HFFc6 (cell line): ENCODE results near the gene ACOXL. TPM values are rescaled to one million over a fixed set of nuclear protein-coding genes. Genes with fewer than 3 reads are reported as not detected.

Experiments used
- DNase-seq: peaks from one replicate; pipeline ENCODE4 v3.0.0-alpha.2; 2018
- H3K27ac Mint-ChIP-seq: 2 replicates; pipeline ENCODE4 v1.8.0; 2020; ENCODE audit warnings: mild to moderate bottlenecking, mixed read lengths
- H3K27me3 Mint-ChIP-seq: 2 replicates; pipeline ENCODE4 v1.8.0; 2021; ENCODE audit warnings: mild to moderate bottlenecking, moderate library complexity, mixed read lengths; ENCODE audit not compliant: insufficient read depth
- H3K36me3 Mint-ChIP-seq: 2 replicates; pipeline ENCODE4 v1.8.0; 2021; ENCODE audit warnings: low read depth, mixed read lengths
- H3K4me1 Mint-ChIP-seq: 2 replicates; pipeline ENCODE4 v1.8.0; 2020; ENCODE audit warnings: low read depth, mixed read lengths
- H3K4me3 Mint-ChIP-seq: 2 replicates; pipeline ENCODE4 v1.8.0; 2020; ENCODE audit warnings: mild to moderate bottlenecking, moderate library complexity, mixed read lengths
- H3K9me3 Mint-ChIP-seq: 2 replicates; pipeline ENCODE4 v1.8.0; 2020; ENCODE audit warnings: mild to moderate bottlenecking, mixed read lengths
- CTCF ChIP-seq: fragments of 200-600 bp; sonication (generic); IDR thresholded peaks from 2 replicates; pipeline ENCODE4 v1.5.0; 2021; ENCODE audit warnings: antibody characterized with exemption, mild to moderate bottlenecking
- total RNA-seq, 6 experiments: library from RNA; stranded (reverse); fragmentation: NEBNext Ultra II Directional; extraction: Animal tissue kit (Norgen Biotek cat#: 25700); gene quantifications; 2 replicates in 1 of 6; 3 replicates in 5 of 6; pipeline ENCODE4 v1.2.3, GENCODE V29; 2021

Gene ACOXL
- total RNA-seq, 6 experiments from 2014 or later: not detected

GRCh38 chr2:111138839-111139238, 406.5 kb downstream of the ACOXL start:
- no peak for TF ChIP-seq CTCF
- no peak for DNase-seq
- Mint-ChIP-seq H3K4me1 (no peaks in the 10 kb centered on the region), H3K27ac (no peak overlapping the region), H3K36me3 (no peaks in the 10 kb centered on the region), H3K27me3 (no peaks in the 10 kb centered on the region; the same call in 1 of the 2 replicates), H3K9me3 (no peaks in the 10 kb centered on the region), H3K4me3 (no peak overlapping the region)

- no peak for TF ChIP-seq CTCF
- no peaks in the 10 kb centered on the region for H3K4me1 Mint-ChIP-seq
- H3K9me3 Mint-ChIP-seq: no peaks in the 10 kb centered on the region
- no peaks in the 10 kb centered on the region for H3K36me3 Mint-ChIP-seq
- no peak overlapping the region for H3K4me3 Mint-ChIP-seq
- no peaks in the 10 kb centered on the region; the same call in 1 of the 2 replicates for H3K27me3 Mint-ChIP-seq
- no peak for DNase-seq
- no peak overlapping the region for H3K27ac Mint-ChIP-seq
Observed at GRCh38 chr2:111139637-111140317, 407.4 kb downstream of the ACOXL start.

- DNase-seq: no peak
- no peak for TF ChIP-seq CTCF
- Mint-ChIP-seq H3K4me3 (no peak overlapping the region), H3K4me1 (no peaks in the 10 kb centered on the region), H3K27ac (no peak overlapping the region), H3K36me3 (no peaks in the 10 kb centered on the region), H3K27me3 (no peaks in the 10 kb centered on the region; the same call in 1 of the 2 replicates), H3K9me3 (no peaks in the 10 kb centered on the region)
Observed at GRCh38 chr2:111140815-111141214, 408.4 kb downstream of the ACOXL start.

- Mint-ChIP-seq H3K27ac (no peak overlapping the region), H3K4me1 (no peaks in the 10 kb centered on the region), H3K9me3 (no peaks in the 10 kb centered on the region), H3K36me3 (no peaks in the 10 kb centered on the region), H3K4me3 (no peak overlapping the region), H3K27me3 (no peaks in the 10 kb centered on the region; the same call in 1 of the 2 replicates)
- no peak for DNase-seq
- TF ChIP-seq CTCF: no peak
Observed at GRCh38 chr2:111142101-111142500, 409.7 kb downstream of the ACOXL start.

- no peak for TF ChIP-seq CTCF
- Mint-ChIP-seq H3K27ac (no peak overlapping the region), H3K4me3 (no peak overlapping the region), H3K27me3 (no peaks in the 10 kb centered on the region; the same call in 1 of the 2 replicates), H3K4me1 (no peaks in the 10 kb centered on the region), H3K36me3 (no peaks in the 10 kb centered on the region), H3K9me3 (no peaks in the 10 kb centered on the region)
- DNase-seq: no peak
Observed at GRCh38 chr2:111143107-111143842, 410.9 kb downstream of the ACOXL start.
